Daoy (cell line): ENCODE data around the gene FAM200C. TPM values are rescaled to one million over a fixed set of nuclear protein-coding genes. Genes with fewer than 3 reads are reported as not detected.

Source experiments
- DNase-seq: peaks from one replicate; pipeline ENCODE4 v3.0.0-alpha.2; 2015; ENCODE audit warnings: low read depth
- total RNA-seq: library from RNA; depleted of rRNA; stranded (reverse); fragments of >200 nt; shearing (Covaris generic); gene quantifications from 2 replicates; pipeline ENCODE4 v1.2.3, GENCODE V29; 2014

Gene FAM200C
- total RNA-seq, 1 experiment from 2014 or later = 8.5 TPM

GRCh38 chr5:160419458-160420330 lies 19.8 kb upstream of the FAM200C start:
- DNase-seq = no peak

GRCh38 chr5:160418561-160419457 lies 19.0 kb upstream of the FAM200C start, which contains the start of gene SLU7:
SLU7 (minus strand) TSS chr5:160419081; CDS start chr5:160415294, 3,787 bp downstream.
- peak; percentile 98 for DNase-seq

- no peak for DNase-seq
Observed at GRCh38 chr5:160398806-160399205, 1.0 kb downstream of the FAM200C start.

- no peak for DNase-seq
Observed at GRCh38 chr5:160397492-160397891, 2.4 kb downstream of the FAM200C start.

GRCh38 chr5:160395111-160395510 lies 4.7 kb downstream of the FAM200C start:
- DNase-seq = no peak

- DNase-seq = no peak
Observed at GRCh38 chr5:160390787-160391696, 8.8 kb downstream of the FAM200C start.

GRCh38 chr5:160387445-160387844 lies 12.4 kb downstream of the FAM200C start:
- no peak for DNase-seq

- no peak for DNase-seq
Observed at GRCh38 chr5:160385496-160385895, 14.4 kb downstream of the FAM200C start.

GRCh38 chr5:160384681-160385080 lies 15.2 kb downstream of the FAM200C start:
- no peak for DNase-seq

GRCh38 chr5:160382346-160382745 lies 17.5 kb downstream of the FAM200C start:
- no peak for DNase-seq

GRCh38 chr5:160380041-160380440 lies 19.8 kb downstream of the FAM200C start:
- no peak for DNase-seq

- no peak for DNase-seq
Observed at GRCh38 chr5:160379511-160379910, 20.3 kb downstream of the FAM200C start.

GRCh38 chr5:160378330-160378729 lies 21.5 kb downstream of the FAM200C start:
- DNase-seq = no peak

- no peak for DNase-seq
Observed at GRCh38 chr5:160377651-160378050, 22.2 kb downstream of the FAM200C start.

- no peak for DNase-seq
Observed at GRCh38 chr5:160376416-160376815, 23.4 kb downstream of the FAM200C start.

- DNase-seq = no peak
Observed at GRCh38 chr5:160375701-160376100, 24.2 kb downstream of the FAM200C start.

- no peak for DNase-seq
Observed at GRCh38 chr5:160375166-160375565, 24.7 kb downstream of the FAM200C start.

GRCh38 chr5:160371294-160371693 lies 28.6 kb downstream of the FAM200C start:
- no peak for DNase-seq

GRCh38 chr5:160370713-160371034 lies 29.2 kb downstream of the FAM200C start:
- DNase-seq = no peak

GRCh38 chr5:160369990-160370712 lies 29.7 kb downstream of the FAM200C start, which contains the start of gene C1QTNF2:
C1QTNF2 (minus strand) TSS chr5:160370626; CDS start chr5:160355011, 15,615 bp downstream.
- DNase-seq = peak; percentile 71

- DNase-seq = no peak
Observed at GRCh38 chr5:160367885-160368284, 32.0 kb downstream of the FAM200C start.
